Lower leg skin (tissue), 3 donors: ENCODE data around the gene SDK1.

Source experiments
- CTCF ChIP-seq, 3 donors: fragments of 450-650 bp; IDR thresholded peaks; one replicate each; pipeline ENCODE4 v1.5.1; 2016; ENCODE audit warnings: antibody characterized with exemption in 3 of 3, mild to moderate bottlenecking in 3 of 3, moderate library complexity in 2 of 3
- POLR2A ChIP-seq, 2 donors: fragments of 450-650 bp; IDR thresholded peaks; one replicate each; pipeline ENCODE4 v1.6.1; 2016 to 2017; ENCODE audit warnings: antibody characterized with exemption in 2 of 2, mild to moderate bottlenecking in 1 of 2, moderate library complexity in 1 of 2

GRCh38 chr7:3754493-3755341 is 453.7 kb downstream of the SDK1 start:
- TF ChIP-seq CTCF (IDR thresholded peaks at IDR 0.05) (no peak), POLR2A (IDR thresholded peaks at IDR 0.05) (no peak)
